LHCN-M2 (cell line): ENCODE results near the gene VKORC1L1. TPM values are rescaled to one million over a fixed set of nuclear protein-coding genes. Genes with fewer than 3 reads are reported as not detected.

Experiments used
- total RNA-seq: library from RNA; depleted of rRNA; stranded (reverse); fragments of >200 nt; gene quantifications from 2 replicates; pipeline ENCODE4 v1.2.3, GENCODE V29; 2014; rRNA removed

Gene VKORC1L1
- total RNA-seq, 1 experiment from 2014 or later = 18.2 TPM

Other genes with a start within 250 kb of the VKORC1L1 start
- gene GUSB, start 109.1 kb downstream of the VKORC1L1 start, total RNA-seq = 24.8 and 45.4 TPM in 2 replicates
- gene ASL, start 202.7 kb downstream of the VKORC1L1 start, total RNA-seq = 53.0 and 65.3 TPM in 2 replicates
- 33.7 and 37.9 TPM in 2 replicates for gene CRCP, start 241.8 kb downstream of the VKORC1L1 start, total RNA-seq